Measurements from ENCODE around the gene RSPRY1.

RSPRY1 gene

DNA sequence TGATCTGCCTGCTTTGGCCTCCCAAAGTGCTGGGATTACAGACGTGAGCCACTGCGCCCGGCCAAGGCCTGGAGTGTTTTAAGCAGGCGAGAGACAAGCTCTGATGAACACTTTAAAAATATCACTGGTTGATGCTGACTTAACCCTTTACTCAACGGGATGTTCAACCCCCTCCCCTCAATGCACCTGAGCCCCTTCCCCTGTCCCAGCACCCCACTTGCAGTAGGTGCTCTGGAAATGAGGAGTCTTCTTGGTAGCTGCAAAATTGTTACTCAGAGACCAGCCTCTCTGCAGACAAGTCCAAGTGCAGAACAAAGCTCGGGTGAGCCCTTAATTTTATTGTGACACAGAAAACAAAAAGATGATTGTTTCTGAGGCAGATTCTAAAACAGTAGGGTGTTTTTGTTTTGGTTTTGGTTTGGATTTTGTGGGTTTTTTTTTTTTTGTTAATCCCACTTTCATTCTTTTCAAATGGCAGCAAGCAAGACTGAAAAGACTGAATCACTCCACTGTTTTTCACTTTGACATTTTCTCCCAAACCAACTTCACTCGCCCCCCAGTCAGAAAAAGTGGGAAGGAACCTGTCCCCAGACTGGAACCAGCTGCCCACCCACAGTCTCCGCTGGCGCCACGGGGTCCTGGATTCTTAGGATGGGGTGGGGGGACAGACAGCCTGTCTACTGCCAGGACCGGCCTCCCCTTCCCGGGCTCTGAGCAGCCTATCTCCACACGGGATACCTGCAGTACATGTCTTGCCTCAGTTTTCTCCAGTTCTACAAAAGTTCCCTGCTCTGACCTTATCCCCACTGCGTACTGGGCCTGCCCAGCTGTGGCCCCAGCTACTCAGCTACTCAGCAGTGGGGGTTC lies 103.5 kb downstream of the RSPRY1 start:
- no peak for DNase-seq (ENCODE audit: insufficient read length, low spot score)
- FAIRE-seq, result no peak

Measured in HTR-8/SVneo (cell line).